HG03565 (cell line): ENCODE data around the gene TRIM32.
"Not testable (repeated sequence)": the region's sequence is repeated elsewhere in the genome, so short reads cannot be mapped to it uniquely, and the experiment has no call there.

ENCODE experiments used
- ATAC-seq: cut with Tn5 transposase; IDR thresholded peaks from one replicate; pipeline ENCODE4 v1.9.1; 2021; ENCODE audit warnings: mild to moderate bottlenecking, moderate library complexity; ENCODE audit not compliant: unreplicated experiment

The TRIM32 gene

DNA sequence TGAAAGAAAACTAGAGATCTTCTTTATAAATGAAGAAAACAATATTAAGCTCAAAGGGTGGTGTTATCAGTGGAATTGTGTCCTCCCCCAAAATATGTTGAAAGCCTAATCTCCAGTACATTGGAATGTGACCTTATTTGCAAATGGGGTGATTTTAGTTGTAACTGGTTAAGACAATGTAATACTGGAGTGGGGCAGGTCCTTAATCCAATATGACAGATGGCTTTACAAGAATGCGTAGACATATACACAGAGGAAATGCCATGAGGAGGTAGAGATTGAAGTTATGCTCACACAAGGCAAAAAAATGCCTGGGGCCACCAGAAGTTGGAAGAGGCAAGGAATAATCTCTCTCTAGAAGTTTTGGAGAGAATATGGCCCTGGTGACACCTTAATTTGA is 13.7 kb upstream of the TRIM32 start:
- ATAC-seq, result no peak

DNA sequence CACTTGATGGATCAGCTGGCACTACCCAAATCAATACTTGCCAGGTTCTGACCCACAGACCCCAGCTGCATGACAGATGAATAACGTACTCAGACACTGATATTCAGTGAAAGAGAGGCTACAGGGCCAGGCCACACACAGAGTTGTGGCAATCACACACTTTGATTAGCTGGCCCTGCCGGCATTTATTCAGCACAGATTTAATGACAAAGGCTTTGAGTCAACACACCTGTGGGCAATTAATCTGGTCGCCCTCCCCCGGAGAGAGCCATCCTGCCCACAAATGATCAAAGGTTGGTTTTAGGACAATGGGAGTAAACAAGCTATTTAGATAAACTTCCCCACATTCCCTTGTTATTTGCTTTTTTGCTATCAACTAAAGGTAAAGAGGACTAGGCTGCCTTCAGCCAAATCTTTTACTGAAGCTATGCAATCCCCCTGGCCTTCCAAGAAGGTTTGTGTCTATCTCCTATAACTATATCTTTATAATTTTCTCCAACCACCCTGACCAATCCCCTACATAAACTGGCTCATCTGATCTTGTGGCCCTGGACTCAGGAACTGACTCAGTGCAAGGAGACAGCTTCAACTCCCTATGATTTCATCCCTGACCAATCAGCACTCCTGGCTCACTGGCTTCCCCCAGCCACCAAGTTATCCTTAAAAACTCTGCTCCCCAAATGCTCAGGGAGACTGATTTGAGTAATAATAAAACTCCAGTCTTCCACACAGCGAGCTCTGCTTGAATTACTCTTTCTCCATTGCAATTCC is 12.7 kb upstream of the TRIM32 start:
- no peak for ATAC-seq

DNA sequence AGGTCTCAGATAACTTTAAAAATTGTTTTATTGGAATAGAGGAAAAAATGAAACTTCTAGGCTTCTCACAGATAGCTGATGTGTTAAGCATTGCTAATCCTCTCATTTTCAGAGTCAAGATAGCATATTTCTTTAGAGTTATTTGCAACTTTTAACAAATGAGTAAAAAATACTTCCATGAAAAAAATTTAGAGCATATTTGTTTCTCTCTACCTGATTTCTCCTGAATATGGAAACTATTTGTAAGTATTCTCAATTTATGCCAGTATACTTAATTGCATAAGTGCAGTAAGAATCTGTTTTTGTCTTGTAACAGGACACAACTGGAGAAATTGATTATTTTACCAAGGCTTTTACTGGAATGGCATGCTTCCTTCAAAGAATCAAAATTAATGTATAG is 3.6 kb upstream of the TRIM32 start:
- no peak for ATAC-seq

DNA sequence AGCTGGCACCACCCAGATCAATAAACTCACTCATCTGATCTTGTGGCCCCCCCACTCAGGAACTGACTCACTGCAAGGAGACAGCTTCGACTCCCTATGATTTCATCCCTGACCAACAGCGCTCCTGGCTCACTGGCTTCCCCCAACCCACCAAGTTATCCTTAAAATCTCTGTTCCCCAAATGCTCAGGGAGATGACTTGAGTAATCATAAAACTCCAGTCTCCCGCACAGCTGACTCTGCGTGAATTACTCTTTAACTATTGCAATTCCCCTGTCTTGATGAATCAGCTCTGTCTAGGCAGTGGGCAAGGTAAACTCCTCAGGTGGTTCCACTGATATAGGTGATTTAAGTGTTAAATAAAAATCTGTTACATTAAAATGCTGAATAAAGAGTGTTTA is 1.9 kb upstream of the TRIM32 start:
- ATAC-seq, result no peak

DNA sequence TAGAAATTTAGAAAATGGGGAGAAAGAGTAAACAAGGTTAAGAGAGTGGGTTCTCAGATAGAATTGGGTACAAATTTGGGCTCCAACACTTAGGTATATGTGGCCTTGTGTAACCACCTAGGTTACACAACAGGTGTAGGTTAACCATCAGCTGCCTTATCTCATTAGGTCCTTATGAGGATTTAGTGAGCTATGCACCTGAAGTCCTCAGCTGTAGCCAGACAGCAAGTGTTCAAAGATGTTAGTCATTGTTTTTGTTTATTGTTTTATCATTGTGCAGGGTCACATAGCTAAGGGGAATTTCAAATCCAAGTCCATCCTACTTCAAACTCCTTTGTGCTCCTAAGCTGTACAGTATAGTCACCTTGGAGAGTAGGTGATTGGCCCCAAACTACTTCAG is 970 bp upstream of the TRIM32 start:
- no peak for ATAC-seq

DNA sequence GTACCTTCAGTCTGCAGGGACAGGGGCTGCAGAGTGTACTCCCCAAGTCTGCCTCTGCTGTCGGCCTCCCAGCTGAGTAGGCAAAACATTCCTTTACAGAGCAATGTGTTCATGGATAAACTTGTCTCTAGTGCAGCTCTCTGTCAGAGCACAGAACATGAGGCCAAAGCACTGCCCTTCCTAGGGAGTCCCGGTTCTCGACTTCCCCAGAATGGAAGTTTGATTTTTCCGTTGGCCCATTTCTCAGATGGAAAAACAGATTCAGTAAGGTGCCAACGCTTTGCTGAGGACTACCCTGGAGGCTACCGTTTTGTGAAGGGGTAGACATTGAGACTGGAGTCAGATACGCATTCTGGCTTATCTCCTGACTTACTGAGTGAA is 422 bp upstream of the TRIM32 start:
- ATAC-seq, result peak; percentile 26

DNA sequence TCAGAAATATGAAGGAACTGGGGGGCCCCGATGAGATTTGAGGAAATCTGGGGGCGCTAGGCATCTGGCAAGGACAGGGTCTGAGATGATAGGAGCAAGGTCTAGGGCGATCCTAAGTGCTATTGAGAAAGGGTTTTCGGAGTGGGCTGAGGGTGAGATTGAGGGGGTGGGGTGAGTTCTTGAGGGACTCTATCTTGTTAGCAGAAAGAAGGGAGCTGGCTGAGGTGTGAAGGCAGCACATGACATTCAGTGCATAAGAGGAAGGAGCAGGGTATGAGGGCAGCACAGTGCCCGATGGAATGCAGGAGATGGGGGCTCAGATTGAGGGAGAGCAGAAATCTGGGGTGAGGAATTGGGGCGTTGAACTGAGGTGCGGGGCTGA is 640 bp downstream of the TRIM32 start:
- ATAC-seq, result no peak

DNA sequence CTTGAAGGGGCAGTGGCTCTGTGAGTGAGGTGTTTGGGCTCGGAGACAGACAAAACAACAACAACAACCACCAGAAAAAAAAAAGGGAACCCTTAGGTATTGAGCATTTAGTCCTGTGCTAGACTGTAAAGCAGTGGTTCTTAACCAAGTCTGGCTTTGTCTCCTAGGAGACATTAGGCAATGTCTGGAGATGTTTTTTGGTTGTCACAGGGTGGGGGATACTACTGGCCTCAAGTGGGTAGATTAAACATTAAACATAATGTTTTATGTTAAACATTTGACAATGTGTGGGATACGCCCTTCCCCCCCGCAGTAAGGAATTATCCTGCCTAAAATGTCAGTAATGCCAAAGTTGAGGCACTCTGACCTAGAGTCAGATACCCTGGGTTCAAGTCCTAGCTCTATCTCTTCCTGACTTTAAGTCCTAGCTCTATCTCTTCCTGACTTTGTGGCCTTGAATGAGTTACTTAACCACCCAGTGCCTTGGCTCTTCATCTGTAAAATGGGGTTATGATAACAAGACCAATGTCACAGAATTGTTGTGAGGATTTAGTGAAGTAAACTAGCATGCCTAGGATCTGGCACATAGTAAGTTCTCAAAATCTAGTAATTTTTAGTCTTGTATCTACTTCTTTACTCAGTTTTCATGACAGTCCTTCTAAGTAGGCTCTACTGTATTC is 1.8 kb downstream of the TRIM32 start:
- ATAC-seq, result no peak

DNA sequence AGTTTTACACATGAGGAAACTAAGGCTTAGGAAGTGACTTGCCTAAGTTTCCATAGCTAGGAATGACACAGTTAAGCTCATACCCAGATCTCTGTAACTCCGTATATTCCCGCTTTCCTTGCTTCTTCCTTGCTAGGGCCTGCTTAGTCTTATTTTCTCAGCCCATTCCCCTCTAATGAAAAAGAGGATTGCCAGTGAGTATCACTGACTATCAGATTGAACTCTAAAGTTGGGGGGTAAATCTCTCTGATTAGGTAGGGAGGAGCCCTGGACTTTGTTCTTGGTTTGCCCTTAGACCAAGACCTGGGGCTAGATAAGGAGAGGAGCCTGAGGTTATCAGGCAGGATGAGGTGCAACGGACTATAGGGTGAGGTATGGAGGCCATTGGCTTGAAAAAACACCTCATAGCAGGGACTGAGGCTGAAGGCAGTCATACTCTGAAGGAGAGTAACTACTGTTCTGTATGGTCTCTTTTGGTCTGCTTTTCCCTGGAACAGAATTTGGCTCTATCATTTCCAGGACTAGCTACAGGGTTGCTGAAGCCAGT is 2.5 kb downstream of the TRIM32 start:
- no peak for ATAC-seq

DNA sequence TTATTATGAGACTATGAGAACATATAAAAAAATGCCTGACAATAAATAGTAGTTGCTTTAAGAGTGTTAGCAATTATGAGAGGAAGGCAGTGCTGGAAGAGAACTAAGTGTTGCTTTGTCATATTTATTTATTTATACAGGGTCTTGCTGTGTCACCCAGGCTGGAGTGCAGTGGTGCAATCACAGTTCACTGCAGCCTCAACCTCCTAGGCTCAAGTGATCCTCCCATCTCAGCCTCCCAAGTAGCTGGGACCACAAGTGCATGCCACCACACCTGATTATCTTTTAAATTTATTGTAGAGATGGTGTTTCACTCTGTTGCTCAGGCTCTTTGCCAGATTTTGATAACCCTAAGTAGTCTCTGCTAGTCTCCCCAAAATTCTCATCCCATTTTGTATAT is 3.7 kb downstream of the TRIM32 start:
- not testable (repeated sequence) for ATAC-seq

DNA sequence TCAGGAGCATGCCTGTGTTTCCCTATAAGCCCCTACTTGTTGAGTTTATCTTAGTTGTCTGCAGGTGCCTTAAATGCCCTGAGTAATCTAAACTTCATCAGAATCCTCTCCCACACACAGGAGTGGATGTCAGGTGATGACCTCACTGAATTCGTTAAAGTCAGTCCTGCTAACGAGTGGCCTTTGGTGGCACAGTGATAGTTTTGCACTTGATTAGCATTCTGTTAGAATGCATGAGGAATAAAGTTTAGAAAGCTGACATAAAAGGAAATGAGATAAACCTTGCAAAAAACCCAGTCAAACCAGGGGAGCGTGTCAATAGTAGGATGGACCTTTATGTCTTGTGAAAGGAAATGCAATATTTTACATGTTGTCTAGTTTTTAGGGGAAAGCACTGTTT is 4.5 kb downstream of the TRIM32 start:
- no peak for ATAC-seq

DNA sequence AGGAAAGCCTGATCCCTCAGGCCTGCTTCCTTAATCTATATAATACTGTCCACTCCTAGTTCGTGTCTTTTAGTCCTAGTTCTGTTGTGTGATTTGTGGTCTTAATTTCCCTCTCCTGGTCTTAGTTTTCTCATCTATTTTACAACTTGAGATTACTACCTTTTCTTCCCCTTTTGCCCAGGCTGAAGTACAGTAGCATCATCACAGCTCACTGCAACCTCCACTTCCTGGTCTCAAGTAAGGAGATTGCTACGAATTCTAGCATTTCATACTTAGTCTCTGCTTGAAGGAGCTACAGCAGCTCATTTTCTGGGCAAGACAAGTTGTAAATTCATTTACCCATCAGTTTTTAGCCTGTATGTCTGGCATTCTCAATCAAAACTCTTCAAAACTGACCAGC is 5.5 kb downstream of the TRIM32 start:
- no peak for ATAC-seq

DNA sequence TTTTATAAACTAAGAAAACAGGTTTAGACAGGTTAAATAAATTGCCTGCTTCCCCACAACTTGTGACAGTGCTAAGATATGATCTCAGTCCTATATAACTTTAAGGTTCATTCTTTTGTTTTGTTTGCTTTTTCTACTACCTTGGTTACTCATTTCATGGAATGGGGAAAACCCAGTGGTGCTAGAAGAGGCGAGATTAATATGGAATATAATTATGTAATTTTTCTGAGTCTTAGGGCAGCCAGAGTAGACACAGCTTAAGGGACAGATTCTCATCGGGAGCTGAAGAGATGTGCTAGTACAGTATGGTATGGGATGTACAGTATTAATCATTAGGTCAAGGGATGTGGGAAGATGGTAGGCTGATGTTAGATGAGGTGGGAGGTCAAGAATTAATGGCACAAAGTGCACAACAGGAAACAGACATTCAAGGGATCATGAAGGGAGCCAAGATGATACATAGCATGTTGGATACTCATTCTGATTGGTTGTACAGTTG is 6.2 kb downstream of the TRIM32 start:
- ATAC-seq, result no peak

DNA sequence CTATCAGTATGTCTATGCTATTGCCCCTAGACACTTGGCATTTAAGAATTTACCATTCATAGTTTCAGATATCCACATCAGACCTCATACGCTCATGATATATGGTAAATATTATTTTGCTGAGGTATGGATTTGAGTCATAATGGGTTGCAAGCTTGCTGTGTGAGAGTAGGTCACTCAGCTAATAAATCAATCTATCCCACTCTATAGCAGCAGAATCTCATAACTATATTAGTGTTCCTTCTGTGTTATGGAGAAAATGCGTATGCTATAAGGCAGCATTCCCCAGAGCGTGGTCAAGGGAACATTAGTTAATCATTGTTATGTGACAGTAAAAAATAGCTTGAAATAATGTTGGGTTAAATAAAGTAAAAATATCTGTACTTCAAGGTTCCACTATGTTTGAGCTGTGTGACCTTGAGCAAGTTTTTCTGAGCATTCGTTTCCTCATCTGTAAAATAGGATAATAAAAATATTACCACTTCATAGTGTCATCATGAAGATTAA is 7.7 kb downstream of the TRIM32 start:
- ATAC-seq, result no peak

DNA sequence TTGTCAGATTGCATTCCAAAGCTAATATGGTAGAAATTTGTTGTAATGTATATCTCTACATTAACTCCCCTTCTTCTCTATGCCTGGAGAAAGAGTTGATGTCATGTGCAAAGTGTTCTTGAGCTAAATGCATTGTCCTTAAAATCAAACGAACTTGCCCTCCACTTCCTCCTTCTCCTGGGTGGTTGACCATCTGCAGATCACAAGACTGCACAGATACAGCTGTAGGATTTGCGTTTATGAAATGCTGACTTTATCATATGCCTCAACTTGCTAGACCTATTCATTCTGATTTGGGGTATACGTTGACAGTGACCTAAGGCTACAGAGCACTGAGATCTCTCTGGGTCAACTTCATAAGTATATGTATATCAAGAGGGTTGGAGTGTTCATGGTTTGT is 8.3 kb downstream of the TRIM32 start:
- no peak for ATAC-seq

DNA sequence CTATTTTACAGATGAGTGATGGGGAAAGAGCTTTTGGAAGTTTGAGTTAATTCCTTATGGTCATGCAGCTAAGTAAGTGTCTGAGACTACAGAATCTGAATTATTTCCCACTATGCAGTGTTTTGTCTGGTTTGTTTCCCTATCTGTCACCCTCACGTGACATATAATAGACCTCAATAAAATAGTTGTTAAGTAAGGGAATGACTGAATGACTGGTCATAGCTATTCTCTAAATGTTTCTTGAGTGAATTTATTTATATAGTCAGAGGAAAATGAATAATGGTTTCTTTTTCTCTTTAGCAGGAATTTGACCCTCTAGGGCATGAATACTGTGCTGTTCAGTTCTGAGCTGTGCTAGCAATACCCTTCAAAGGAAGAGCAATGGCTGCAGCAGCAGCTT is 10.3 kb downstream of the TRIM32 start:
- no peak for ATAC-seq

DNA sequence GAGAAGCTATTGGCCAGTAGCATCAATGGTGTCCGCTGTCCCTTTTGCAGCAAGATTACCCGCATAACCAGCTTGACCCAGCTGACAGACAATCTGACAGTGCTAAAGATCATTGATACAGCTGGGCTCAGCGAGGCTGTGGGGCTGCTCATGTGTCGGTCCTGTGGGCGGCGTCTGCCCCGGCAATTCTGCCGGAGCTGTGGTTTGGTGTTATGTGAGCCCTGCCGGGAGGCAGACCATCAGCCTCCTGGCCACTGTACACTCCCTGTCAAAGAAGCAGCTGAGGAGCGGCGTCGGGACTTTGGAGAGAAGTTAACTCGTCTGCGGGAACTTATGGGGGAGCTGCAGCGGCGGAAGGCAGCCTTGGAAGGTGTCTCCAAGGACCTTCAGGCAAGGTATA is 10.8 kb downstream of the TRIM32 start:
- no peak for ATAC-seq

DNA sequence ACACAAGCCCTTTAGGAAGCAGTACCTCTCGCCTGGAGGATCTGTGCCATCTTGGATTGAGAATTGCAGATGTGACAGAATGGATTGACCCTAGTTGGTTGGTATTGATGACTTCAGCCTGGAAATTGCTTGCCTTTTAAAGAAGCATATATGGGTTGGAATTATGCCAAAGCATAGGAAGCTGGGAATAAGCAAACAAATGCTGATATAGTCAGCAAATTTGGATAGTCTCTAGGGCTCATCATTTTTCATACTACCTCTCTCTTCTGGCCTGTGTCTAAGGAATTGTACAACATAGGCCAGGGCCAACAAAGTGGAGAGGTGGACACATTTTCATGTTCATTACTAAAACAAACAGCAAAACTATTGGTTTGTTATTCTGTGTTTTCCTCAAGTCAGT is 13.2 kb downstream of the TRIM32 start:
- no peak for ATAC-seq

DNA sequence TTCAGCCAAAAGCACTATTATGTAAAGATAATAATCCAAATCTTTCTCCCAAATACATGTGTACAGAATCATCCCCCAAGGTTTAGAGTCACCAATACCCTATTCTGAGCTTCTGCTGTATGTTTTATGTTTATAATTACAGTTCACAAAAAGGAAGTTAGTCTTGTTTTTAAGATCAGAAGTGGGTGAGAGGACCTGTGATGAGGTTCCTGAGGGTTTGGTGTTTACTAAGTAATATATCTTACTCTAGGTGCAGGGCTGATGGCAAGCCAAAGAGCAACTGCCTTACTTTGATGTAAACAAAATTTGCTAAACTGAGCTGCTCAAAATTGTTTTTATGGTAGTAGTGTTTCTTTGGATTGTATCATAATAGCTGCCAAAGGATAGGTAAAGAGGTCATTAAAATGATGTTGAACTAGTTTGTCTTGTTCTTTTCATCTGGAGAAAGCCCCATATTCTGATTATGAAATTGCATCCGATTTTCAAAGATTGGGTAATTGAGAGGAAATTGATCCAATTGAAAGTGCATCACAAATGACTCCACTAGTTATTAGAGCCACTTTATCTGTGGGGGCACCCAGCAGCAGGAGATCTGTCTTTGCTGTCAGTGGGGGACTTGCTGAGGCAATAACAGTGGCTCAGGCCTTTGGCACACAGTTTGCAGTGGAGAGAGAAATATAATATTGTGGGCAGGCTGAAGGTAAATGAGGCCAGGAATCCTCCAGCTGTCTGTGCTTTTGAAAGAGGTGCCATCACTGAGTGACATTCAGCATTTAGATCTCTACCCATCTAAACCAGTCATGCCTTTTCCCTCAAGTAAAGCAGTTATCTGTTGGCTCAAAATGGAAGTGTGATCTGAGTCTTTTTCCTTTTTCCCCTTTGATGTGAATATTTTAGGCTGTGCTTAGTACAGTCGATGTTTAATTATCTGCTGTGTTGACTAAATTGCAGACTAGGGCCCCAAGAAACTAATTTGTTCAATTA is 14.1 kb downstream of the TRIM32 start:
- ATAC-seq, result no peak

DNA sequence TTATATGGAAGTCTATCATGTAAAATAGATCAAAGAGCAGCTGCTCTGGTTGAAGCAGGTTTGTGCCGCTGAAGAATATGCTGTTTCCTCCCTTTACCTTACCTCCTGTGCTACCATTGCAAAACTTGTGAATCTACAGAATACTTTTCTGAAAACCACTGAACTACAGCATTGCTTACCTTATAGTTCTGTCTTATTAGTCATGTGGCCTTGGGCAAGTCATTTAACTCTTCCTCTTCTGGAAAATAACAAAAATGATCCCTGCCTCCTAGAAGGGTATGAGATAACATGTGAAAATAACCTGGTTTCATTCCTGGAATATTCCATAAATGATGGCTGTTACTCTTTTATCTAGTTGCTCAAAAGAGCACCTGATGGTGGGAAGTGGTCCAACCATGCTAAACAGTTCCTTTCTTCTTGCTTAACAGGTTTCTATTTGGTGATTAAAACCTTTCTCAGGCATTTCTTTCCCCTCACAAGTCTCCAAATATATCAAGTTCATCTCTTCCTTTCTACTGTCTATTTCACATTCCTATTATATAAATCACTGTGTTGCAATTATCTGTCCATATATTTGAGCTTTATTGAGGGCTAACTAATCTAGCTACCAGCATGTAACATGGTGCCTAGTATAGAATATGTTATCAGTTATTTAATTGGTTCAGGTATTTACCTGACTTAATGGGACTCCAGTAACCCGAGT is 15.0 kb downstream of the TRIM32 start:
- no peak for ATAC-seq
